HG02885 (cell line): ENCODE measurements around the gene RET.
"Not testable (repeated sequence)": the region's sequence is repeated elsewhere in the genome, so short reads cannot be mapped to it uniquely, and the experiment has no call there.

ENCODE experiments used
- ATAC-seq: cut with Tn5 transposase; IDR thresholded peaks from one replicate; pipeline ENCODE4 v1.9.1; 2021; ENCODE audit warnings: mild to moderate bottlenecking; ENCODE audit not compliant: unreplicated experiment, poor library complexity

RET gene

DNA sequence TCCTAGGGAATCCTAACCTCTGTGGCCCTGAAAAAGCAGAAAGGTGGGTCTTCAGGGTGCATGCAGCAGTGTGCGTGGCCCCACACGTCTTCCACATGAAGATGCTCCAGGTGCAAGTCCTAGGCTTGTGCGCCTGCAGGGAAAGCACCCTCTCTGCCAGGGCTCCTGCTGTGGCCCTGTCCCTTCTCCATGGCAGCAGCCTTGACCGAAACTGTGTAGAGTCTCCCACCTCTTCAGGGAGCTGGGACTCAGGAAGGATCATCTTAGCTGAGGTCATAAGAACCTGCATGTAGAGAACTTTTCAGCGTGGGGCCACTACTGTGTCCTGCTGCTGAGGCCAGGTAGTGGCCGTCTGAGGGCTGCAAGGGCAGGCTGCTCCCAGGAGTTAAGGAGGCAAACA is 55.0 kb downstream of the RET start:
- no peak for ATAC-seq

DNA sequence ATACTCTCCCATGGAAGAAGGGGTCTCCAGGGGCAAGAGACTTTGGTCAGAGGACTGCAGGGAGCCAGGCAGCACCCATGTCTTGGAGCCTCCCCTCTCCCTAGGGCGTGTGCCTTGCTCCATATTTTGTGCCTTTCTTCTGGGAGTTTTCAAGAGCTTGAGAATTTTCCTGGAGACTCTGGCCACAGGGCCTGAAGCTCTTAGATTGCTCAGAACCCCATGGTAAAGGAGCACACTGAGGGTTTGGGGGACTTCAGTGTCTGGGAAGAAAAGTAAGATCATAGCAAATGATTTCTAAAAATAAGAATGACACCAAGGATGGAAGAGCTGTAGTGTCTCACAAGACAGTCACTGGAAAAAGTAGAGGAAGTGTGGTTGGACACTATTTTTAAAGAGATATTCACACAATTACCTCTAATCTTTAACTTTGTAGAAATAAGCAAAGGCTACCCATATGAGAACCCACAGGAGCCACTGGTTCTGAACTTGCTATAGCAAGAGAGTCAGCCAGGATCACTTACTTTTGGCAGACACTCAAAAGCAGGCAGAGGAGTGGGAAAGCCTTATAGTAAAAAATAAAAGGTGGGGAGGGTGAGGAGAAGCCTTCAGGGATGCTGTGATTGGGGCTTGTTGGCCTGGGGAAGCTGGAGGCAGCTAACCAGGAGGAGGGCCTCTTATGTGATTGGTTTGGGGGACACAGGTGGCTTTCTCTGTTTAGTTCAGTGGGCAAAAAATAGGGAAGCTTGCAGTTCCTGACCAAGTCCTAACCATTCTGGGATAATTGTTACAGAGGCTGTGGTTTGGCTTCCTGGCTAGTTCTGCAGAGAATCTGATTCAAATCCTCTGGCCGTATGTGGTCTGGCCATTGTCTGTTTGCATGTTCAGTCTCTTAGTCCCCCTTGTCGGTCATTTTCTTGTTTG is 56.3 kb downstream of the RET start:
- no peak for ATAC-seq

DNA sequence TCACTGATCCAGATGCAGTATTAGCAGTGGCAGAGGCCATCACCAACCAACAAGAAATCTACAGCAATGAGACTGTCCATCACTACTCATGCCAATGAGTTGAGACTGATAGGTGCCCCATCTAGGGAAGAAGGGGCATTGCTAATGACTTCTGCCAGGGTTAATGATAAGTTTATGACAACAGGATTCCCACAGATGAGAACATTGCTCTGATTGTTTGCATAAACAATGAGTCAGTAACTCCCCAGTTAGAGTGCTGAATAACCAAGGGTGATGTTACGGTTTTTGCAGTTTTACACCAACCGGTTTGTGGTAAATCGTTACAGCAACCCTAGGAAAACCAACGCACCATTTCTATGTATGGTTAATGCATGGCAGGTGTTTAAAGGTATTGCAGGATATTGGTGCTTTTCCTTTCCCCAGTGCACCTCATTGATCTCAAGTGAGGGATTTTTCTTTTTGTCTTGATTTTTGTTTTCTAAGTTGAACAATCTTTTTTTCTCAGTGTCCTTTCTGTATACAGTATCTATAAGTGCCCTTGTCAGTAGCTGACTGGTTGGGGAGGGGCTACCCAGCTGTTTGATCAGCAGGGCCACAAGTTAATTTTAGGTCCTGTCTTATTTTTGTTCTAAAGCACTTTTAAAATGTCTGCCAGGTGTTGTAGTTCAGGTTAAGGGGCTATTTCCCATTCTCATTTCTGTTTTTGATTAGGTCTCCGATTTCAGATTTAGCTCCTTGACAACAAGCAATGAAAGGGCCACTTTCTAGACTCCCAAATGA is 57.4 kb downstream of the RET start:
- ATAC-seq, result no peak

DNA sequence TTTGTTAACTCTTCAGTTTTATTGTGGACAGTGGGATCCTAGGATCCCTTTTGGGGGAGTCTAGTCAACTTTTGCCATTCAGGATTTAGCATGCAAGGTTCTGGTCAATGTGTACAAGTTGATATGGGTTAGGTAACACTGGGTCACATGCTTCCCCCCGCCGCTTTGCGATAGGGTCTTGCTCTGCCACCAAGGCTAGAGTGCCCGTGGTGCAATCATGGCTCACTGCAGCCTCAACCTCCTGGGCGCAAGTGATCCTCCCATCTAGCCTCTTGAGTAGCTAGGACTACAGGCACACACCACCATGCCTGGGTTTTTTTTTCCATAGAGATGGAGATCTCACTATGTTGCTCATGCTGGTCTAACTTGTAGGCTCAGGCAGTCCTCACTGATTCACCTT is 58.2 kb downstream of the RET start:
- ATAC-seq, result no peak

DNA sequence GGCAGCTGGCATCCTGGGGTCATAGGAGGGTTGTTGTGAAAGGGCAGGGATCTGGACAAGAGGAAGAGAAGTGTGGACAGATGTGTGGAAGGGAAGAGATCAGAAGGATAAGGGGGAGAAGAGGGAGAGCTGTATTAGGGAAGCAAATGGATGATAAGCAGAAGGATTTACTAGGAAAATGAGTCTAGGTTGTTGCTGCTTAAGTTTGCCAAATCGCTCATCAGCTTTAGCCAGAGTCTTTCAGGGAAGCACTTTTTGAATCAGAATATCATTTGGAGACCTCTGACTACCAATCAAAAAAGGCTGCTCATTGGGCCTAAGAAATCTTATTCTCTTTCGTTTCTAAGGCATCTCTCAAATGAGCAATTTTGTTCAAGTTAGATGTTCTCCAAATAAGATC is 58.8 kb downstream of the RET start:
- no peak for ATAC-seq

DNA sequence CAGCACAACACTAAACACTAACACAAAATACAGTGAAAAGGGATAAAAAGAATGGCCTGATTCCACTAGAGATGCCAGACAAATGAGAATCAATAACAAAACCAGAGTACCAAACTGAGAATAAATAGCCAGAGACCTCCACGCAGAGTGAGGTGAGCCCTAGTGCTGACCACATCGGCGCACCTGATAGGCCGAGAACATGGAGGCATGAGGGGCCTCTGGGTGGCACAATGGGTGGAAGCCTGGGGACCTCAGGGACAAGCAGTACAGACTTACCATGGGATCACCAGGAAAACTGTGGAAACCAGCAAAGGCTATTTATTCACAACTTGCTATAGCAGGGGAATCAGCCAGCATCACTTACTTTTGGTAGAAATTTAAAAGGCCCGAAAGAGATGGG is 59.6 kb downstream of the RET start:
- no peak for ATAC-seq

DNA sequence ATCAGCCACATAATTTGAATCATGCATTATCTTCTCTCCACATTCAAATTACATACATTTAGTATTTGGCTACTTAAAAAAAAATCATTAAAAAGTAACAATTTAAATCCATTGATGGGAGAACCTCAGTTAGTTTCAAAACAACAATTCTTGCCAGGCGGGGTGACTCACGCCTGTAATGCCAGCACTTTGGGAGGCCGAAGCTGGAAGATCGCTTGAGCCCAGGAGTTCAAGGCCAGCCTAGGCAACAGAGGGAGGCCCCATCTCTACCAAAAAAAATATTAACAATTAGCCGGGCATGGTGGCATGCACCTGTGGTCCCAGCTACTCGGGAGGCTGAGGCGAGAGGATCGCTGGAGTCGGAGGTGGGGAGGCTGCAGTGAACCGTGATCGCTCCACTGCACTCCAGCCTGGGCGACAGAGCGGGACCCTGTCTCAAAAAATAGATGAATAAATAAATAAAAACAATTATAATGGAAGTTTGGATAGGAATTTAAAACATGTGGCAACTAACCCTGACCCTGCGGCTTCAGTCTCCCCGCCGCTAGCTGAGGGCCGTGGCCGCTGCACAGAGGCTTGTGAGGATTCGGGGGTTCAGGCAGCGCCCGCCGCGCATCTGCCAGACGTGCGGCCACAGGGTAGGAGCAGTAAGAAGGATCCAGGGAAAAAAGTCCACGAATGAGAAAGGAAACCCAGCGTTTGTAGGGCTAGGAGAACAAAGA is 60.3 kb downstream of the RET start:
- ATAC-seq, result no peak

DNA sequence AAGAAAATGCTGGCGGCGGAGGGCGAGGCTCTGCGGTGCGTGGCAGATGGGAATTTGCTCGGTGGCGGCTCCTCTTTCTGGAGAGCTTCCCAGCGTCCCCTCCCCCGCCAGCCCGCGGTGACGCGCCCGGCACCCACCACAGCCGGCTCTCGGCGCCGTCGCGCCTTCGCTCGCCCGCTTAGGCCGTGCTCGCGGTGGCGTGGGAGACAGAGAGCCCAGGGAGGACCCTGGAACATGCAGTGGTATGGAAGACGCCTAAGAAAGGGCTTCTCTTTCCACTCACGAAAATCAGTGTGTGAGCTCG is 60.8 kb downstream of the RET start:
- peak; percentile 32 for ATAC-seq

DNA sequence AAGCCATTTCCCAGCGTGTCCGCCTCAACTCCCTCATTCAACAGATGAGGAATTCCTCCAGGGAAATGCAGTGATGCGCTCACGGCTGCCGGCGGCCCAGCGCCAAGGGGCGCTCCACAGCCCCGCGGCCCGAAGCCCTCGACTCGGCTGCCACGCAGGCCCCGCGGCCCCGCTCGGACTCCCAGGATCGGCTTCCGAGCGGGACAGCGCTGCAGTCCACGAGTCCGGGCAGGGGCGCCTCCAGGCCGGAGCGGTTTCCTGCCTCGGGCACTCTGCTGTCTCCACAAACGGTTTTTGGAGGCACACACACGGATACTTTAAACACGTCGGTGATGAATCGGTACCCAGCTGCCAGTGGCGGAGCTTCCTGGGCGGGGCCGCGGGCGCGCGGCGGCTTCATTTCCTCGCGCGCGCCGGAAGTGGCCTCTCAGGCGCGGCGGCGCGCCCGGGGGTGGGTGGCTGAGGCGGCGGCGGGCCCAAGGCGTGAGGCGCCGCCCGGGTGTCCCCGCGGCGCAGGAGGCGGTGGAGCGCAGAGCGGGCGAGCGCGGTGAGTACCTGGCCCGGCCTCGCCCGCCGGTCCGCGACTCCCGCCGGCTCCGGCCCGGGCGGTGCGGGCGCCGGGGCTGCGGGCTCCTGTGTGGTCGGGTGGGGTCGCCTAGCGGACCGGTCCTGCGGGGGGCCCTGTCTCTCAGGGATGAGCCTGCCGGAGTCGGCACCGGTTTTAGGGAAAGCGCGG is 61.3 kb downstream of the RET start, which contains the start of gene CSGALNACT2:
Gene CSGALNACT2 (plus strand): TSS at position 425 of the 736 bp plus-strand sequence. CDS start 16,705 bp downstream, outside the sequence.
- peak; percentile 77 for ATAC-seq

DNA sequence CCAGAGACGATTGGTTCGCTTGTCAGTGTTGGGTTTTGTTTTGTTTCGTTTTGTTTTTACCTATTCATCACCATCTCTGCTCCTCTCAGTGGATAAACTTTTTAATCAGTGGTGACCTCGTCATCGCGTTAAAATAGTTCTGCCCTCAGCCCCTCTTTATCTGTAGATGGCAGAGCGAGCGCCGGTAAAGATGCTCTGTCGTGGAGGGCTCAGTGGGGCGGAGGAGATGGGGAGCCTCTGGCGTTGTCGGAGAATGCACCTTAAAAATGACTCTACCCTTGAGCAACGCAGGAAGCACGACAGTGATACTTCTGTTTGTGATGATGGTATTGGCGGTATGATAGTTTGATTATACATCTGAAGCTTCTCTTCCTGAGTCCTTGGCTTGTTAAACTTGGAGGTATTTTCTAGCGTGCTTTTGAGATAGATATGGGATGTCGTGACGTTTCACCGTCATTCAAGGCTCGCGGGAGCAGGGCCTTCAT is 61.9 kb downstream of the RET start:
- peak; percentile 45 for ATAC-seq

DNA sequence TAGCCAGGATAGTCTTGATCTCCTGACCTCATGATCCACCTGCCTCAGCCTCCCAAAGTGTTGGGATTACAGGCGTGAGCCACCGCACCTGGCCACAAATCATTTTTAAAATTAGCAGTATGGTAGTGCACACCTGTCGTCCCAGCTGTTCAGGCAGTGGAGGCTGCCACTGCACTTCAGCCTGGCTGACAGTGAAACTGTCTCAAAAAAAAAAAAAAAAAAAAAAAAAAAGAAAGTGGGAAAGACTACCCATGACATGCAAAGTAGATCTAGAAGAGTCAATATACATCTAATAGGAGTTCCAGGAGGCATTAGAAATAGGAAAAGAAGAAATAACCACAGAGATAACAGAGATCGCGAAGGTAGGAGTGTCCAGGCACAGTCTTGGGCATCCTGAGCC is 64.6 kb downstream of the RET start:
- ATAC-seq, result no peak

DNA sequence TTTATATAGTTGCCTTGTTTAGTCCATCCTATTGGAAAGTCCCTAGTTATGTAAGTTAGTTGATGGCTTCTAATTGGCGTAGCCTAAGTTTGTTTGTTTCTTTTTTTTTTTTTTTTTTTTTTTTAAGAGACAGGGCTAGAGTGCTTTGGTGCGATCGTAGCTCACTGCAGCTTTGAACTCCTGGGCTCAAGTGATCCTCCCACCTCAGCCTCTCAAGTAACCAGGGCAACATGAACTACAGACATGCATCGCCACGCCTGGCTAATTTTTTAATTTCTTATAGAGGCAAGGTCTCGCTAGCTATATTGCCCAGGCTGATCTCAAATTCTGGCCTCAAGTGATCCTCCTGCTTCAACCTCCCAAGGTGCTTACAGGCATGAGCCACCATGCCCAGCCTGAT is 68.4 kb downstream of the RET start:
- ATAC-seq, result no peak

DNA sequence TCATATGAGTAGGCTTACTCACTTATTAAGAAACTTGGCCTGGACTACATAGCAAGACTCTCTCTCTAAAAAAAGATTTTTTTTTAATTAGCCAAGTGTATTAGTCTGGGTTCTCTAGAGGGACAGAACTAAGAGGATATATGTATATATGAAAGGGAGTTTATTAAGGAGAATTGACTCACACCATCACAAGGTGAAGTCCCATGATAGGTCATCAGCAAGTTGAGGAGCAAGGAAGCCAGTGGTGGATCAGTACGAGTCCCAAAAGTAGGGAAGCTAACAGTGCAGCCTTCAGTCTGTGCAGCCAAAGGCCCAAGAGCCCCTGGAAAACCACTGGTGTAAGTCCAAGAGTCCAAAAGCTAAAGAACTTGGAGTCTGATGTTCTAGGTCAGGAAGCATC is 69.1 kb downstream of the RET start:
- not testable (repeated sequence) for ATAC-seq

DNA sequence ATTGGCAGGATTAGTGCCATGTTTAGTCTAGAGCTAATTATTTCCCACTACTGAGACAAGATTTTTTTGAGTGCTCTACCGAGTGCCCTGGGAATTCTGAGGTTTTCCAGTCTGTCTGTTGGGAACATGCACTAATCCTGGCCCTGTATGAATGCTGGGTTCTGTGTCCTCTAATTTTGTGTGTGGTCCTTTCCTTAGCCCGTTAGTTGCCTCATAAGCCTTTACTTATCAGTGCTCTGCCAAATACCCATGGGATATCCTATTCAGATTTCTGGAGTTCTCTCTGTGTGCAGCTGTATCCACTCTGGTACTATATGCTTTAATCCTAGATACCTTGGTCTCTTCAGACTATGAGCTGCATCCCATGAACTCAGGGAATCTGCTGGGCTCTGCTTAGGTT is 74.5 kb downstream of the RET start:
- no peak for ATAC-seq

DNA sequence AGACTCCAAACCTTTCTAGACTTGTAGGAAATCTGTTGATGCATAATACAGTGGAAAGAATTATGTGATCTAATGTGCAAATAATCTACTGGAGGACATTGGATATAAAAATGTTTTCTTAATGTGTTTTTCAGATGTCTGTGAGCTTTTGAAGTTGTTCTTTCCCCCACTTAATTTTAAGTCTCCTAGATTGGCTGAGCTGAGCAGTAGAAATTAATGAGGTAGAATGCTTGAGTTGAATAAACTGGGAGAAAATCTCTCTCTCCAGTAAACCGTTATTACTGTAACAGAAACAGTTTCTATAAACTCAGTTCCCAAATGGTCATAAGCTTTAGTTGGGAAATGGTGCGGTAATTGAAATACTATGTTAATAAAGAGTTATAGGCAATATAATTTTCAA is 77.0 kb downstream of the RET start:
- ATAC-seq, result no peak

DNA sequence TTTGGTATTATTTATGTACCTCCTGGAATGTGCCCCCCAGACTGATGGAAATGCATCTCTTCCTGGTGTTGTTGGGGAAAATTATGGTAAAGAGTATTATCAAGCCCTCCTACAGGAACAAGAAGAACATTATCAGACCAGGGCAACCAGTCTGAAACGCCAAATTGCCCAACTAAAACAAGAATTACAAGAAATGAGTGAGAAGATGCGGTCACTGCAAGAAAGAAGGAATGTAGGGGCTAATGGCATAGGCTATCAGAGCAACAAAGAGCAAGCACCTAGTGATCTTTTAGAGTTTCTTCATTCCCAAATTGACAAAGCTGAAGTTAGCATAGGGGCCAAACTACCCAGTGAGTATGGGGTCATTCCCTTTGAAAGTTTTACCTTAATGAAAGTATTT is 78.4 kb downstream of the RET start:
- ATAC-seq, result no peak

DNA sequence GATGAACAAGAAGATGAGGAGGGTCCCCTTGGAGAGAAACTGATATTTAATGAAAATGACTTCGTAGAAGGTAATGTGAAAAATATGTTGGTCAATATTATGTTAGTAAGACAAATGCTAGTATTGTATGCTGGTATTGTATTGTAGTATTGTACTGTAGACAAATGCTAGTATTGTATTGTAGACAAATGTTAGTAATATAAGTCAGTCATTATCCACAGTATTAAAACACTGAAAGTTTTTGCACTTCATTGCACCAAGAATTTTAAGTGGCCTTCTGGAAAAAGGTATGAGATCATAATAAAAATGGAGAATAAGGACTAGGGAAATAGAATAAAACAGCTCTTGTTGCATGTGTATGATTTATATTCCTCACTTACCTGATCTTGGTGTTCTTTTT is 78.9 kb downstream of the RET start:
- no peak for ATAC-seq

DNA sequence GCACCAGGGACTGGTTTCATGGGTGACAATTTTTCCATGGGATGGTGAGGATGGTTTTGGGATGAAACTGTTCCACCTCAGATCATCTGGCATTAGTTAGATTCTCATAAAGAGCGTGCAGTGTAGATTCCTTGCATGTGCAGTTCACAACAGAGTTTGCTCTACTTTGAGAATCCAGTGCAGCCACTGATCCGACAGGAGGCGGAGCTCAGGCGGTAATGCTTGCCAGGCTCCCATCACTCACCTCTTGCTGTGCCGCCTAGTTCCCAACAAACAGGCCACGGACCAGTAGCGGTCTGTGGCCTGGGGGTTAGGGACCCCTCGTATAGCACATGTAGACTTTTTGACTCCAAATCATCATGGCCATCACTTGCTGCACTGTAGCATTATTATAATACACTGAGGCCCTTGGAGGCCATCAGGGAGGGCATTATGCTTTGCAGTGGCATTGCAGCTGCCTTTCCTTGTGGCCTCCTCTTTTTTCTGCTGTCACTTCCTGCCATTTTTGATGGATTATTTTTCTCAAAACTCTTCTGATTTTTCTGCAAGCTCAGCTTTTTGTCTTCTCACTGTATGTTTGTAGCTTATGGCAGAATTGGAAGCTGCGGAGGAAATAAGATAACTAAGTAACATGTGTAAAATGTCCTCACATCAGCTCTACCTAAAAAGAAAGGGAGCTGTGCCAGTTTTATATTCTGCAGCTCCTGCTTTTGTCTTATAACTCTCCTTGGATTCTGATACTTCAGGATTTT is 79.9 kb downstream of the RET start:
- no peak for ATAC-seq

DNA sequence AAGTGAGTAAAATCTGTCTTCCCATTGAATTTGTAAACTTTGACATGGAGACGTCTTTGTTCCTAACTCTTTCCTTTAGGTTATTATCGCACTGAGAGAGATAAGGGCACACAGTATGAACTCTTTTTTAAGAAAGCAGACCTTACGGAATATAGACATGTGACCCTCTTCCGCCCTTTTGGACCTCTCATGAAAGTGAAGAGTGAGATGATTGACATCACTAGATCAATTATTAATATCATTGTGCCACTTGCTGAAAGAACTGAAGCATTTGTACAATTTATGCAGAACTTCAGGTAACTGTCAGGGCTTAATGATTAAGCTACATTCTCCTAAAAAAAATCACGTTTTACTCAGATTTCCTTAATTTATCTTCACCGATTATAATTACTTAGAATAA is 81.8 kb downstream of the RET start:
- no peak for ATAC-seq
